HG03460 (cell line): ENCODE data around the gene CCDC142.

Experiments used
- ATAC-seq: cut with Tn5 transposase; IDR thresholded peaks from one replicate; pipeline ENCODE4 v1.9.1; 2021; ENCODE audit not compliant: unreplicated experiment

The CCDC142 gene

DNA sequence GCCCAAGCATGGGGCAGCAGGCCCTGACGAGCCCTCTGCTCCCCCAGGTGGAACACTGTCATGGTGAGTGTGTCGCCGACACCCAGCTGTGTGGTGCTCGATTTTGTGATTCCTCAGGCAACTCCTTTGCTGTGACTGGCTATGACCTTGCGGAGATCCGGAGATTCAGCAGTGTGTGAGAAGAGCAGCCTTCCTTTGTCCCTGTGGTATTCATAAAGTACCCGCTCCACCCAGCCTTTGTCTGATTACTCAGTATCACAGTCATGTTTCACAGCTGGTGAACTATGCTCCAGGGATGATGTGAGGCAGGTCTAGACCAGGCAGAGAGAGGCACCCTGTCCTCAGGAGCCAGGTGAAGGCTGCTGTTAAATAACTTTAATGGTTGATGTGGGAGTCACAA is 57.3 kb downstream of the CCDC142 start:
- no peak for ATAC-seq

GRCh38 chr2:74424995-74425406 is 57.8 kb downstream of the CCDC142 start:
- ATAC-seq: no peak

GRCh38 chr2:74424139-74424992 is 58.4 kb downstream of the CCDC142 start:
- ATAC-seq: no peak
